HG03354 (cell line): ENCODE results near the gene STX18.
"Not testable (repeated sequence)": the region's sequence is repeated elsewhere in the genome, so short reads cannot be mapped to it uniquely, and the experiment has no call there.

Source experiments
- ATAC-seq: cut with Tn5 transposase; IDR thresholded peaks from one replicate; pipeline ENCODE4 v1.9.1; 2021; ENCODE audit warnings: mild to moderate bottlenecking; ENCODE audit not compliant: unreplicated experiment, poor library complexity, severe bottlenecking

Gene STX18

DNA sequence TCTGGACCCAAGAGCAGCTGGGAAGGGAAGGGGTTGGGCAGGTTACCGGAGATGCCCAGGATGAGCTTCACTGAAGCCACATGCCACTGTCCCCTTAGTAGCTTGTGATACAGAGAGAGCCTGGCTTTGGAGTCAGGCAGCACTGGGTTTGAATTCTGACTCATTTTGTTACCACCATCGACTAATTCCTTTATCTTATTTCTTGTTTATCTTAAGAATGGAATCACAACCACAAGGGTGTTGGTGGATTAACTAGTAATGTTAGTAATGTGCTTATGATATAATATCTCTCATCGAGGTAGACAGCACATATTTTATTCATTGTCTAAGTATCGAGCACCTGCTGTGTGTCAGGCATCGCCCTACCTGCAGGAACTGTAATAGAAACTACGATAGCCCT lies 17.7 kb upstream of the STX18 start:
- ATAC-seq: no peak

DNA sequence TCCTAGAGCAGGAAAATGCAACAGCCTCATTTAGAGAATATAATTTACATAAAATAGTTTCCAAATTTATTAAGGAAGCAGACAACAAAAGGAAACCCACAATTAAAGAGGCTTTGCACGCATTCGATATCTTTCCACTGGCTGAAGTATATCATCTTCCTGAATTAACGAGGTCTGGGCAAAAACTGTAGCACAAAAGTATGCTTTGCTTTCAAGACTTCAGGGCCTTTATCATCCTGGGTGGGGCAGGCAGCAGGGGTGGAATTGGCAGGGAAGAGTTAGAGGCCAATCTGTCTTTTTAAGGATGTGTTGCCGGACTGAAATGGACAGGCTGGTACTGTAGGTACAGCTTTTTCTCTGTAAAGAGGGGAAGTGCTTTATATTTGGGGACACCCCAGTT lies 17.0 kb upstream of the STX18 start:
- ATAC-seq: no peak

- ATAC-seq: no peak
These were observed 14.1 kb upstream of the STX18 start for GRCh38 chr4:4555916-4556315.

DNA sequence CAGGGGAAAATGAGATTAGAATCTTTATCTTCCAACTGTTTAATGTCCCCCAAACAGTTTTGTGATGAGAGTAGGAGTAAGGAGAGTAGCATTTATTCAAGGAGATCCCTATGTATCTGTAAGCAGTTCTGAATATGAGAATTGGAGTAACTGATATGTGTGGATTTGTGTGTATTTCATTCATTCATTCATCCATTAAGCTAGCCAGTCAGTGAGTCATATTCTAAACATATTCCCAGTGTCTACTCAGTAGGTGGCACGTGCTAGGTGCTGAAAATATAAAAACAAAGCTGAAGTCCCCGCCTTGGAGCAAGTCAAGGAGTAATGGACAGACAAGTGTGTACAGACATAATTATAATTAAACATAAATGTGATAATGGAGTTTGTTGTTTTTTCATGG lies 12.4 kb upstream of the STX18 start:
- ATAC-seq: no peak

- not testable (repeated sequence) for ATAC-seq
These were observed 10.2 kb upstream of the STX18 start for GRCh38 chr4:4552042-4552441.

DNA sequence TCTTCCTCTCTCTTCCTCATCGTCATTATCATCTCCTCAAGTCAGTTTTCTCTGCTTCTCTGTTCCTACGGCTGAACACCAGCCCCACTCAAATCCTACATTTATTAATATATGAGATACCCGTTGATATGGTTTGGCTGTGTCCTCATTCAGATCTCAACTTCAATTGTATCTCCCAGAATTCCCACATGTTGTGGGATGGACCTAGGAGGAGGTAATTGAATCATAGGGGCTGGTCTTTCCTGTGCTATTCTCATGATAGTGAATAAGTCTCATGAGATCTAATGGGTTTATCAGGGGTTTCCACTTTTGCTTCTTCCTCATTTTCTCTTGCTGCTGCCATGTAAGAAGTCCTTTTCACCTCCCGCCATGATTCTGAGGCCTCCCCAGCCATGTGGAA lies 8.3 kb upstream of the STX18 start:
- not testable (repeated sequence) for ATAC-seq

- no peak for ATAC-seq
These were observed 7.7 kb upstream of the STX18 start for GRCh38 chr4:4549534-4549933.

DNA sequence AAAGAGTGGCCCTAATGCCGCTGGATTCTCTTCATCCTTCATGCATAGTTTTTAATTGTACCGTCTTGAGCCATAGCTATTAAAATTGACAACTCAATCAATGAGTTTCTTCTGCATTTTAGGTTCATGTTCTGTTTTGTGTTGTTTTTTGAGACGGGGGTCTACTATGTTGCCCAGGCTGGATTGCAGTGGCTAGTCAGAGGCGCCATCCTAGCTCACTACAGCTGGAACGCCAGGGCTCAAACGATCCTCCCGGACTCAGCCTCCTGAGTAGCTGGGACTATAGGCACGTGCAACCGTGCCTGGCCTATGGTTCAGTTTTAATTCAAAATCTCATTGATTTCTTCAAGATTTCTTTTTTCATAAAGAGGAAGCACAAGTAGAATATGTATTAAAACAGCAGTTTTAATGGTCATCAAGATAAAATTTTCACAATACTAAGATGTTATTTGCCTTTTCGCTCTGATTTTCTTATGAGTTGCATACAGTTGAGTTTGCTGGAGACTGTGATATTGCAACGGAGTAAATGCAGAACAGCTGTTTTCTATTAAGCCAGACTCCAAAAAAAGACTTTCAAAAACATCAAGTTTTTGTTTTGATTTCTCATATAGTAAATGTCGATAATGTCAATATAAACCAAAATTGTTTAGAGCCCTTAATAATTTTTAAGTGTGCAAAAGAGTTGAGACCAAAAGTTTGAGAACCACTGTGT lies 1.1 kb upstream of the STX18 start:
- no peak for ATAC-seq

- peak; percentile 51 for ATAC-seq
These were observed 712 bp downstream of the STX18 start for GRCh38 chr4:4541040-4541631.

DNA sequence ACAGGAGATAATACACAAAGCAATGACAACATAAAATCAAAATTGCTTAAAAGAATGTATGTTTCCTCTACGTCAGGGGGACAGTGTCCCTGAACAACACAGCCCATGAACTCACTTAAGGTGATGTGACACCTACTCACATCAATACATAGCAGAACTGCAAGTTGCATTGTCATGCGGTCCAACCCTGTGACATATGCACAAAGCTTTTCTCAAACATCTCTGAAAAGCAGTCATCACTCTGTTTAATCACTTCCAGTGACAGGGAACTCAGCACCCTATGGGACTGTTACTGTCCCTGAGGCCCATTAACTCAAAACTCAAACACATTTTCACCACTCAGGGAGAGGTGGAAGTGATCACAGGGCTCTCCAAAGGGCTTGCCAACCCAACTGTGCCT lies 2.4 kb downstream of the STX18 start:
- no peak for ATAC-seq

GRCh38 chr4:4535590-4535989 lies 6.3 kb downstream of the STX18 start:
- ATAC-seq: no peak

DNA sequence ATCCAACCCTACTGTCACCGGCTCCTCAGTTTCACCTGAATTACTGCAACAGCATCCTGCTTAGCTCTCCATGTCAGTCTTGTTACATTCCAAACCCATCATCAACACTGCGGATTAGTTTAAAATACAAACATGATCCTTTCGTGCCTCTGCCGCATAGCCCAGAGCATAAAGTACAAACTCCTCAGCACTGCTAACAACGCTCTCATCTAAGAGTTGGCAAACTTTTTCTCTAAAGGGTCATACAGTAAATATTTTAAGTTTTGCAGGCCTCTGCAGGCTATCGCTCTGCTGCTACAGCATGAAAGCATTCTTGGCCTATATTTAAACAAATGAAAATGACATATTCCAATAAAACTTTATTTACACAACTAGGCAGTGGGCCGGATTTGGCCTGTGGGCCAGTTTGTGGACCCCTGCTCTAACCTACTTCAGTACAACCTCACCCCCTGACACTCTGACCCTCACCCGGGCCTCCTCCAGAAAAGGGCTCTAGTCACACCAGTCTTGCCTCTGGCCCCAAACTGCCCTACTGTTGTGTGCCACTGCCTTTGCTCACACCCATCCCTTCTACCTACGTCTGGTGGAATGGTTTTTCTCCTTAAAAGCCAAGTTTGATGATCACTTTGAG lies 7.2 kb downstream of the STX18 start:
- ATAC-seq: no peak

- no peak for ATAC-seq
These were observed 8.2 kb downstream of the STX18 start for GRCh38 chr4:4533461-4534169.

DNA sequence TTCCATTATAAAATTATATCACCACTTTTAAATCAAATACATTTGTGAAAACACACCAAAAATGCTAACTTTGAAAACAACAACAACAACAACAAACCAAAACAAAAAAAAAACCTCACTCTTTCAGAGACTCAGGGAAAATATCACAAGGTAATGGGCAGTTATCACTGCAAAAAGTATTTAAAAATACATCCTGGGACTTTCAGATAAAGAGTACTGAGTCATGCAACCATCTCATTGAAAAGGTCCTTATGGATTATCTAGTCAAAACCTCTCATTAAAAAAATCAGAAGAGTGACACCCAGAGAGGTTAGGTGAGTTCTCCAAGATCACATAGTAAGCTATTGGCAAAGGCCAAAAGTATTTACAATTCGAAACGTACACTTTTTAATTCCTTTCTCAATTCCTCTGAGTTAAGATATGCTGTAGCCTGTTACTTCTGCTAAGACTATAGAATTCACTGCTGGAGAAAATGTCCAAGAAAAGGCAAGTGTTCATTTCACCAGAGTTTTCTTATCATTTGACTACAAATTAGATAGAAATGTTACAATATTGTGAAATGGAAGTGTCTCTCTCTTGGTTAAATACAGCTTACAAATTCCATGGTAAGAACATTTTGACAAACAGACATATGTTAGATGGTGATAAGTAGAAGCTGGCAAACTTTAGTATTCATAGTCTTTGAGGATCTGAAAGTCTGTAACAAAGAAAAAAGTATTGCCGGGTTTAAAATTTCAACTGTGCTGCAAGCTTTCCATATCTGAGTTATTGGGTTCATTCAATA lies 9.3 kb downstream of the STX18 start:
- no peak for ATAC-seq

- ATAC-seq: no peak
These were observed 12.5 kb downstream of the STX18 start for GRCh38 chr4:4529392-4529791.

DNA sequence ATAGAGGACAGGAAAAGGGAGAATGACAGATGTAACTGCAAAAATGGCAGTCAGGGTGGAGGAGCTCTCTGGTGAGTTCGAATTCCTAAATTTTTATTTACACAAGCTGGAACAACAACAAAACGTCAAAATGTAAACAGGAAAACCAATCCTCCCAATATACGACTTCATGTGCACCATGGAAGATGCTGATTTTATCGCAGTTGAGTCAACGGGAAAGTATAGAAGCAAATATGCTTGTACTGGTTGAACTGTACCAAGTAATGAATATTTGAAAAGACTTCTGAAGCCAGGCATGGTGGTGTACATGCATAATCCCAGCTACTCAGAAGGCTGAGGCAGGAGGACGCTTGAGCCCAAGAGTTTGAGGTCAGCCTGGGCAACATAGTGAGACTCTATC lies 15.4 kb downstream of the STX18 start:
- ATAC-seq: no peak

DNA sequence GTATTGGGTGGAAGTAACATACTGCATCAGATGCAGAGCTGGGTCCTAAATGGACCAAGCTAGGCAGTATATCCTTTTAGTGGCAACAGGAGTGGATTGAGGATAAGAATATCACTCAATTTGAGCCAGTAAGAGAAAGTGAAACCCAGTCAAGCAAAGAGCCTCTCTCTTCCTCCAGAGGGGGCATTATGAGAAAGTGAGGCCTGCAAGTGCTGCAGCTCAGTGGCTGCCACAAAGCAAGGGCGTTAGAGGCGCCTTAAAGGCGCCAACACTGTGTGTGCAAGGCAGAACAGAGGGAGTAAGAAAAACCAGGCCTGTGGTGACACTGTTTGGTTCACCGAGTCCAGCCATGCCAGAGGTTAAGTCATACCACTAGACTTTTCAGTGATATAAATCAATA lies 17.5 kb downstream of the STX18 start:
- peak; percentile 99 for ATAC-seq

DNA sequence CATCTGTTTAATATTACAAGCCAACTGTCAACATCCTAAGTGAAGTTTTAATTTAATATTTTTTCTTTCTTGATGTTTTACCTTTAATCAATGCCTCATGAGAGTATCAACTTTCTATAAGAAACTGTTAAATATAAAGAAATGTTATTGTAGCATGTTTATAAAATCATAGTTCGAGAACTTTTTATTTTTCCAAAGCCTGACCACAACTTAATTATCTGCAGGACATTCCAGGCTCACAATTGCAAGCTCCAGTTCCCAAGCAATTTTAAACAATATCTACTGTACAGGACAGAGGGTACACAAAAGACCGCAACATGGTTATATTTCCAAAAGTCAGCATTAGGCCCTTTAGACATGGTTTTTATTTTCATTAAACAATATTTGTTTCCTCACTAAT lies 20.1 kb downstream of the STX18 start:
- ATAC-seq: no peak

- no peak for ATAC-seq
These were observed 20.7 kb downstream of the STX18 start for GRCh38 chr4:4521136-4521535.

DNA sequence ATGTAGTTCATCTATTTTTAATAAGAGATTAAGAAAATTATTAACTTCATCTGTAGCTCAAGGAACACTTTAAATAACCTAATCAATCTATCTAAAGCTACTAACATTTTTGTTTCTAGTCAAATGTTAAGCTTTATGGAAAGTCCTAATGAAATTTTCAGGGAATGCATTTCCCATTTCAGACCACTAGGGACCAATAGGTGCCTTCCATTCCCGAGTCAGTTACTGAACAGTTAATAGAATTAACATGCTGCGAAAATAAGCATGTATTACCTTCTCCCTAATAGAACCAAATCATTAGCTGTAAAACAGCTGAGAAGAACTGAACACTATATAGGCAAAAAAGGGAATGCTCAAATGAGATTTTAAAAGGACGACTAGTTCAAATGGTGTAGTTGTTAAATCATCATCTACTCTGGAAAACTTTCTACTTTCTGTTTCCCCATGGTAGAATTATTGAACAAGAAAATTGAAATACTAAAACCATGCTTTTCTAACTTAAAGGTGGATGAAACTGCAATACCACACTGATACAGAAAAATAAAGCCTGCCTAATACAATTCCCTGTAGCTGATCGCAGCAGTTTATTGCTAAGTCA lies 22.5 kb downstream of the STX18 start:
- ATAC-seq: no peak
